Fibroblast of the conjunctiva (primary cell): Measurements from ENCODE around the gene KIF4B.

Experiments used
- DNase-seq: peaks from one replicate; pipeline ENCODE4 v3.0.0-alpha.2; 2010; ENCODE audit warnings: low read depth

KIF4B gene

DNA sequence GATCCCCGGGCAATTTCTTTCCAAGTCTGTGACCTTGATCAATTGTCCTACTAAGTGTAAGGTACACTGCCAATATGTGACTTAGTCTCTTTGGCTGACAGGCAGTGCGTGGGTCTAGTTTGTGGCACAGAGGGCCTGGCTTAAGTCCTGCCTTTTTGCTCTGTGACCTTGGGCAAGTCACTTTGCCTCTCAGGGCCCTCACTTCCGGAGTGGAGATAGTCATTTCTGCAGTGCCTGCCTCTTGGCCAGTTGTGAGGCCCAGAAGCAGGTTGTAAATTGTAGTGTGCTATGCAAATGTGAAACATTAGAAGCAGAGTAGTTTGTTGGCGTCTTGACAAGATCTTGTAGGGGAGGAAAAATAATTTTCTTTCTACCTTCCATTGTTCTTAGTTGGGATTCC is 39.0 kb downstream of the KIF4B start:
- no peak for DNase-seq

GRCh38 chr5:155053501-155053900 is 39.9 kb downstream of the KIF4B start:
- DNase-seq, result no peak

DNA sequence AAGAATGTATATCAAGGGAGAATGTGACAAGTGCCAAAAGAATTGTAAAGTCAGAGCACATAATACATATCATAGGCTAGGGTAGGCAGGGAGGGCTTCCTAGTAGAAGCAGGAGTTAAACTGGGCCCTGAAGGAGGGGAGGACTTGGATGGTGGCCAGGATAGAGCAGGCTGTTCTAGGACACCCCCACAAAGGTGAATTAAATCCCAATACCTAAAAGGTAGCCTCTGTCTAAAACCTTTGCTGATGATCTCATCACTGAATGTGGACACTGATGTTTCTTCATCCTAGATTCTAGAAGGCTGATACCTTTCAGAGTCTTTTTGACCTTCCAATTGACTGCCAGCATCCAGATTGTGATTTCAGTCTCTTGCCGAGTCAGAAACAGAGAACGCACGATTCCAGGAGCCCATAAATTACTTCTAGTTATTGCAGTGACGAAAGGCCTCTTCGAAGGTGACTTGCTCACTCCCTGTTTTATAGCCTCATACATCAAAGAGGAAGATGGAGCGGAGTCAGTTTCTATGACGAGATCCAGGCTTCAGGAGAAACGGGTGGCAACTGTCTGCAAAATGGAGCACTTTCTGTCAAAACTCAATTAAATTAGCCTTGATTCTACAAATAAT is 43.2 kb downstream of the KIF4B start:
- DNase-seq, result no peak

- DNase-seq, result no peak
These were observed 44.1 kb downstream of the KIF4B start for GRCh38 chr5:155057626-155058025.

DNA sequence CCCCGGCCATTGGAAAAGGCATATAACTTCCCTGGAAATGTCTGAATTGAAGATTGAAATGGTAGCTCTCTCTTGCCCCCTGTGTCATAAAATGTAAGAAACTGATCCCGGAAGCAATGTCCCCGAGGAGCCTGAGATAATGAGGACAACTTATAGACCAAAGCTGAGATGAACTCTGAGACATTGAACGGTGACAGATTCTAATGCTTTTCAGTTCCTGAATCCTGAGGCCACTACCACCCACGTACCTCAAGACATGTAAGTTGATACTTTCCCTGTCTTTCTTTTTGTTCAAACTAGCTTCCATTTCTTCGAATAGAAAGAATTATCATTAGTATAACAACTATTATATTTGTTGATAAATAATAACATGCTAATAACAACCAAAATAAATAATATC is 51.0 kb downstream of the KIF4B start:
- DNase-seq, result no peak

DNA sequence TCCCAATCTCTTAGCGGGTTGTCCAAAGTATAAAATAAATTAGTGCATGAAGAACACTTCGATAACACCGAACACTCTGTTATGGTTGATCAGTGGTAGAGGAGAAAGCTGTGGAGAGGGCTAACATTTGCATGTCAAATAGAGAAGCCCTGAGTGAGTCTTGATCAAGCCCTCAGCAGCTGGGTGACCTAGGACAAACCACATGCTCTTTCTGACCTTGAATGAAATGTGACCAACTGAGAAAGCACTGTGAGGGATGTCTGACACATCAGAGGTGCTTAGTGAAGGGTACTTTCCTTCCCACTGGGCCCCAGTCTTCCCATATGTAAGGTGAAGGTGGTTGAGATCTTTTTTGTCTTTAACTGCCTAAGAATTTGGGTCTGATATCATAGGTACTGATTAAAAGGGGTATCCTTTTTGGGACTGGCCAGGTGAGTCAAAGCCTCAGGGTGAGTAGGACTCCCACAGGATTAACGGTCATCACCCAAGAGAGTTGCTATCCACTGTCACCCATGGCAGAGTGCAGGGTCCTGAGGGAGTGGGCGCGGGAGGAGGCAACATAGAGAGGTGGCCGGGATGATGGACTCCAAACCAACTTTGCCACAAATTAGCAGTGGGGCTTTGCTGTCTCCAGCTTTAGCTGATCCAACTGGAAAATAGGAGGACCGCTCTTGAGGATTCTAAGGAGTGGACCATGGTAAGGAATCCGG is 53.5 kb downstream of the KIF4B start:
- DNase-seq, result no peak
